ENCODE measurements around the gene DDAH1. TPM values are rescaled to one million over a fixed set of nuclear protein-coding genes. Genes with fewer than 3 reads are reported as not detected.

DDAH1 gene
- total and polyA plus RNA-seq, 2 of the 4 experiments (the other 2 are of a cell fraction) = 78.0 to 94.5 TPM

- intact Hi-C loops (cut with micrococcal nuclease) (no loop called here), in situ Hi-C loops (cut with MboI; ENCODE audit: low sequenced_read_pairs) (no loop called here), dilution Hi-C loops (cut with HindIII; ENCODE audit: low sequenced_read_pairs, unreplicated experiment) (no loop called here)
- Histone ChIP-seq H2BK15ac (ENCODE audit: low read depth, low read length) (peak overlapping the region; percentile 94), H2AFZ (replicated peaks; ENCODE audit: low read length, poor library complexity) (no peak overlapping the region), H2BK20ac (ENCODE audit: low read depth, low read length) (peak overlapping the region; percentile 63), H4K20me1 (ENCODE audit: insufficient read depth, low read length) (no peaks in the 10 kb centered on the region), H3K27me3 (ENCODE audit: control insufficient read depth, insufficient read depth, low read length) (no peaks in the 10 kb centered on the region), H2AK5ac (ENCODE audit: low read depth, low read length) (peak overlapping the region; percentile 97), H3K4me3 (ENCODE audit: insufficient read depth, low read depth, low read length) (no peak overlapping the region), H4K8ac (ENCODE audit: low read depth in 2 of 2, low read length in 2 of 2) (peak overlapping the region; percentile 72 to 98), H3K36me3 (ENCODE audit: control insufficient read depth, insufficient read depth, low read length) (peaks cover 8% of the 10 kb centered on the region; the same call in 1 of the 2 replicates), H4K91ac (ENCODE audit: insufficient read depth, low read depth, low read length) (peak overlapping the region; percentile 56), H3K4ac (ENCODE audit: low read depth, low read length) (peak overlapping the region; percentile 99), H3K27ac (ENCODE audit: insufficient read depth, low read length) (peak overlapping the region; percentile 58), H4K5ac (ENCODE audit: low read depth, low read length) (peak overlapping the region; percentile 30; the same call in 1 of the 2 replicates), H3K18ac (ENCODE audit: low read depth, low read length) (peak overlapping the region; percentile 82), H3K9ac (ENCODE audit: low read depth, low read length) (no peak overlapping the region), H3K9me3 (ENCODE audit: control insufficient read depth, insufficient read depth, low read length) (no peaks in the 10 kb centered on the region), H3K14ac (replicated peaks; ENCODE audit: low read depth, low read length) (peak overlapping the region; percentile 26), H3K56ac (ENCODE audit: extremely low read depth, insufficient read depth, low read length) (peak overlapping the region; percentile 29; the same call in 1 of the 2 replicates), H2BK5ac (ENCODE audit: low read depth, low read length, poor library complexity, severe bottlenecking) (peak overlapping the region; percentile 98), H3K9me1 (ENCODE audit: insufficient read depth, low read length) (peaks cover 27% of the 10 kb centered on the region), H3K4me2 (ENCODE audit: low read depth, low read length) (no peak overlapping the region), H2BK120ac (ENCODE audit: low read depth, low read length) (peak overlapping the region; percentile 99), H3K79me1 (ENCODE audit: low read depth in 1 of 2, low read length in 2 of 2) (peaks cover 20 to 82% of the 10 kb centered on the region in 2 experiments), H2AK9ac (replicated peaks; ENCODE audit: low read depth, low read length, poor library complexity) (peak overlapping the region; percentile 58), H3K23ac (ENCODE audit: low read depth, low read length) (peak overlapping the region; percentile 69; the same call in 1 of the 2 replicates), H3K4me1 (ENCODE audit: control insufficient read depth, insufficient read depth, low read length) (peaks cover 30% of the 10 kb centered on the region)
- 94% methylated on average over 3 of the region's 7 CpGs; no CpG with 5 or more reads in 1 of the 2 experiments for WGBS, 2 experiments (ENCODE audit: extremely low coverage in 2 of 2, insufficient read length in 1 of 2)
- CTCF ChIA-PET = interaction anchor here (1.5 kb wide), 1 partner anchor 9 kb away, joined by 5 read pairs; no protein-coding TSS in a partner anchor
- ATAC-seq (ENCODE audit: low read depth) = no peak
- no TSS peak for BruUV-seq (replicated peaks)
- peak; percentile 75 for DNase-seq
- TF ChIP-seq BHLHE40 (IDR thresholded peaks at IDR 0.05; ENCODE audit: low read depth, low read length) = no peak
- TF ChIP-seq, protein P1, sequence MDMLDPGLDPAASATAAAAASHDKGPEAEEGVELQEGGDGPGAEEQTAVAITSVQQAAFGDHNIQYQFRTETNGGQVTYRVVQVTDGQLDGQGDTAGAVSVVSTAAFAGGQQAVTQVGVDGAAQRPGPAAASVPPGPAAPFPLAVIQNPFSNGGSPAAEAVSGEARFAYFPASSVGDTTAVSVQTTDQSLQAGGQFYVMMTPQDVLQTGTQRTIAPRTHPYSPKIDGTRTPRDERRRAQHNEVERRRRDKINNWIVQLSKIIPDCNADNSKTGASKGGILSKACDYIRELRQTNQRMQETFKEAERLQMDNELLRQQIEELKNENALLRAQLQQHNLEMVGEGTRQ (IDR thresholded peaks at IDR 0.05; ENCODE audit: low read depth, low read length) = no peak
- TF ChIP-seq, protein P2, sequence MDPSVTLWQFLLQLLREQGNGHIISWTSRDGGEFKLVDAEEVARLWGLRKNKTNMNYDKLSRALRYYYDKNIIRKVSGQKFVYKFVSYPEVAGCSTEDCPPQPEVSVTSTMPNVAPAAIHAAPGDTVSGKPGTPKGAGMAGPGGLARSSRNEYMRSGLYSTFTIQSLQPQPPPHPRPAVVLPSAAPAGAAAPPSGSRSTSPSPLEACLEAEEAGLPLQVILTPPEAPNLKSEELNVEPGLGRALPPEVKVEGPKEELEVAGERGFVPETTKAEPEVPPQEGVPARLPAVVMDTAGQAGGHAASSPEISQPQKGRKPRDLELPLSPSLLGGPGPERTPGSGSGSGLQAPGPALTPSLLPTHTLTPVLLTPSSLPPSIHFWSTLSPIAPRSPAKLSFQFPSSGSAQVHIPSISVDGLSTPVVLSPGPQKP (IDR thresholded peaks at IDR 0.05; ENCODE audit: borderline replicate concordance, low read depth, low read length) = no peak
- TF ChIP-seq NFE2L2 (IDR thresholded peaks at IDR 0.05; ENCODE audit: low read depth, low read length) = no peak
- TF ChIP-seq CHD1 (IDR thresholded peaks at IDR 0.05; ENCODE audit: low read depth, low read length) = no peak
- TF ChIP-seq MAZ (IDR thresholded peaks at IDR 0.05; ENCODE audit: borderline replicate concordance, low read depth, low read length) = no peak
- no peak for TF ChIP-seq MAFK (IDR thresholded peaks at IDR 0.05; ENCODE audit: low read depth, low read length)
- TF ChIP-seq MXI1 (IDR thresholded peaks at IDR 0.05; ENCODE audit: borderline replicate concordance, low read depth, low read length) = no peak
- TF ChIP-seq SMC3 (IDR thresholded peaks at IDR 0.05; ENCODE audit: low read depth, low read length) = no peak
- TF ChIP-seq CEBPB (IDR thresholded peaks at IDR 0.05; ENCODE audit: low read depth, low read length) = no peak
- no peak for TF ChIP-seq CTCF (conservative IDR thresholded peaks at IDR 0.05; ENCODE audit: low read depth, low read length)
- POLR2A ChIA-PET (ENCODE audit: unreplicated experiment) = interaction anchor here (0.5 to 0.7 kb wide), 6 partner anchors 9 to 291 kb away, joined by 3 to 27 read pairs (median 4); no protein-coding TSS in a partner anchor
Observed at GRCh38 chr1:85321237-85321964, 143.6 kb downstream of the DDAH1 start.
